Tibial artery (tissue), 4 donors: Measurements from ENCODE around the gene BCL2.

Experiments used
- DNase-seq, 2 donors: peaks; one replicate each; pipeline ENCODE4 v3.0.0-alpha.2; 2019
- H3K27ac ChIP-seq, 2 donors: fragments of 200-600 bp; sonication (generic) in 1 of 2; 1 replicate in 1 of 2; 2 replicates in 1 of 2; pipeline ENCODE4 v1.5.1; 2018 to 2019; ENCODE audit warnings: mild to moderate bottlenecking in 1 of 2
- H3K27me3 ChIP-seq, 2 donors: fragments of 200-600 bp; sonication (generic) in 1 of 2; one replicate each; pipeline versions ENCODE4 v1.5.1 to v1.6.0; 2016 to 2019
- H3K36me3 ChIP-seq, 3 donors: fragments of 200-600 bp; sonication (generic) in 2 of 3; one replicate each; pipeline ENCODE4 v1.5.1; 2016 to 2019; ENCODE audit warnings: mild to moderate bottlenecking in 2 of 3
- H3K4me1 ChIP-seq, 4 donors: fragments of 200-600 bp; sonication (generic) in 2 of 4; 1 replicate in 3 of 4; 2 replicates in 1 of 4; pipeline ENCODE4 v1.5.1; 2016 to 2019
- H3K4me3 ChIP-seq, 2 donors: fragments of 200-600 bp; sonication (generic) in 1 of 2; 1 replicate in 1 of 2; 2 replicates in 1 of 2; pipeline ENCODE4 v1.5.1; 2018 to 2019; ENCODE audit warnings: mild to moderate bottlenecking in 2 of 2
- H3K9me3 ChIP-seq, 3 donors: fragments of 200-600 bp; sonication (generic) in 1 of 3; one replicate each; pipeline ENCODE4 v1.5.1; 2016 to 2019
- CTCF ChIP-seq, 2 experiments: fragments of 200-600 bp in 1 of 2; fragments of 450-650 bp in 1 of 2; IDR thresholded peaks; one replicate each; pipeline ENCODE4 v1.5.1; 2017 to 2019; ENCODE audit warnings: antibody characterized with exemption in 2 of 2, mild to moderate bottlenecking in 1 of 2, moderate library complexity in 1 of 2
- intact Hi-C: fragments of 100-400 bp; cut with DNase I; formaldehyde crosslinking; loops from one replicate; pipeline ENCODE4 v1.15.0; 2023; ENCODE audit warnings: low total_unique reads

Gene BCL2

GRCh38 chr18:63346031-63346430 lies 26.5 kb upstream of the BCL2 start:
- H3K36me3 ChIP-seq = peaks cover 47 to 98% (median 72%) of the 10 kb centered on the region in 3 donors
- DNase-seq = no peak
- no peak overlapping the region for H3K27ac ChIP-seq
- TF ChIP-seq CTCF (IDR thresholded peaks at IDR 0.05) = no peak
- intact Hi-C loops = loop anchor here (10.0 kb wide), 1 partner anchor 321 kb away; no protein-coding TSS in a partner anchor
- H3K4me3 ChIP-seq = no peak overlapping the region
- H3K27me3 ChIP-seq = no peaks in the 10 kb centered on the region
- H3K4me1 ChIP-seq = peaks cover 0 to 15% (median 5%) of the 10 kb centered on the region in 4 donors
- H3K9me3 ChIP-seq = no peaks in the 10 kb centered on the region

- Histone ChIP-seq H3K27me3 (no peaks in the 10 kb centered on the region), H3K27ac (no peak overlapping the region), H3K9me3 (no peaks in the 10 kb centered on the region), H3K4me1 (peaks cover 0 to 15% (median 5%) of the 10 kb centered on the region in 4 donors), H3K36me3 (peaks cover 36 to 97% (median 70%) of the 10 kb centered on the region in 3 donors), H3K4me3 (no peak overlapping the region)
- no peak for TF ChIP-seq CTCF (IDR thresholded peaks at IDR 0.05)
- DNase-seq = no peak
- intact Hi-C loops = loop anchor here (10.0 kb wide), 1 partner anchor 320 kb away; no protein-coding TSS in a partner anchor
Measured at GRCh38 chr18:63344918-63345317, 25.3 kb upstream of the BCL2 start.

GRCh38 chr18:63344263-63344662 lies 24.7 kb upstream of the BCL2 start:
- Histone ChIP-seq H3K4me1 (peaks cover 0 to 15% (median 5%) of the 10 kb centered on the region in 4 donors), H3K4me3 (no peak overlapping the region), H3K27ac (no peak overlapping the region), H3K27me3 (no peaks in the 10 kb centered on the region), H3K36me3 (peaks cover 31 to 94% (median 65%) of the 10 kb centered on the region in 3 donors), H3K9me3 (no peaks in the 10 kb centered on the region)
- DNase-seq = no peak
- intact Hi-C loops = loop anchor here (10.0 kb wide), 1 partner anchor 319 kb away; no protein-coding TSS in a partner anchor
- TF ChIP-seq CTCF (IDR thresholded peaks at IDR 0.05) = no peak

- intact Hi-C loops = loop anchor here (10.0 kb wide), 1 partner anchor 317 kb away; no protein-coding TSS in a partner anchor
- Histone ChIP-seq H3K36me3 (peaks cover 35 to 94% (median 74%) of the 10 kb centered on the region in 3 donors), H3K27me3 (no peaks in the 10 kb centered on the region), H3K4me1 (peaks cover 0 to 15% (median 5%) of the 10 kb centered on the region in 4 donors), H3K27ac (no peak overlapping the region), H3K9me3 (no peaks in the 10 kb centered on the region), H3K4me3 (no peak overlapping the region)
- DNase-seq = no peak
- TF ChIP-seq CTCF (IDR thresholded peaks at IDR 0.05) = peak in 1 of 2 experiments; percentile 18
Measured at GRCh38 chr18:63342206-63342605, 22.6 kb upstream of the BCL2 start.

- intact Hi-C loops = loop anchor here (10.0 kb wide), 1 partner anchor 315 kb away; no protein-coding TSS in a partner anchor
- H3K27ac ChIP-seq = no peak overlapping the region
- no peaks in the 10 kb centered on the region for H3K27me3 ChIP-seq
- H3K4me3 ChIP-seq = no peak overlapping the region
- H3K4me1 ChIP-seq = peaks cover 0 to 10% (median 3%) of the 10 kb centered on the region in 4 donors
- DNase-seq = no peak
- H3K9me3 ChIP-seq = no peaks in the 10 kb centered on the region
- H3K36me3 ChIP-seq = peaks cover 39 to 87% (median 72%) of the 10 kb centered on the region in 3 donors
- TF ChIP-seq CTCF (IDR thresholded peaks at IDR 0.05) = peak; percentile 12 to 43
Measured at GRCh38 chr18:63339920-63340484, 20.4 kb upstream of the BCL2 start.
